ENCODE data around the gene SMR3B. TPM values are rescaled to one million over a fixed set of nuclear protein-coding genes. Genes with fewer than 3 reads are reported as not detected.

The SMR3B gene
- not detected for total RNA-seq
- long read RNA-seq: 0 reads

DNA sequence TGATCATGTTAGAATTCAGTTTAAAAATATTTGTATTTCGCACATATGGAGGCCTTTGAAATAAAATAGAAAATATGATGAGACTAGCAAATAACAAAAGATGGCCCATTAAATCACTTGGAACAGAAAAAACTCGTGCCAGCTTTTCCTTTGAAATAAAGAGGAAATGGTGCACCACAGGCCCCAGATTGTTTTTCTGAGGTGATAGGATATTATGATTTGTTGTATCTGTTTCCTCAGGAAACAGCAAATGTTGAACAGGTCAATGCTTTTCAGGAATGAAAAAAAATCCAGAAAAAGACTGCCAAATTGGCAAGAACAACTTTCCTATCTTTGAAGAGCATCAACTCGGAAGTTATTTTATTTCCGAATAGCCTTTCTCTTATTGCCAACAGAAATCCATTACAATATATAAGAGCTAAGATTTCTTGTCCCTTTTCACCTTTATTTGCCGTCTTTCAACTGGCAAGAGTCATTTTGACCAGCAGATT, at the start of gene SMR3B:
SMR3B (plus strand) TSS at position 441 of the 491 bp plus-strand sequence. CDS start 1,380 bp downstream, outside the sequence.
- ATAC-seq (ENCODE audit: poor library complexity) (no peak), DNase-seq (no peak)
- intact Hi-C loops (cut with DNase I): no loop called here

DNA sequence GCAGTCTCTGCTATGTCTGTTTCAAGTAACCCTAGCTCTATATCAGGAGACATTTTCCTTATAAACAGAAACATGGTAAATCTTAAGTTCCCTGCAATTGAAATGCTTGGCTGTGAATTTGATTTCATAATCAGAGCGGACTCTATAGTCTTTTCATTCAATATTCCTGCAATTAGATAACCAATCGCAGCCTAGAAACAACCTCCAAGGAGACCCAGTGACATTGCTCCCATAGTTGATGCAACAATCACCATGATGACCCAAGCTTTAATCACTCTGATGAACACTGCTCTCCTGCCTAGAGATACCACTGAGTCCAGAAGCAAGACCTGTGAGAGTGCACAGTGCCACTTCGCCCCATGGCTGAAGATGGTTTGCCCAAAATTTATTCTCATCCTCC, 48.2 kb upstream of the SMR3B start, which contains the start of gene CABS1:
CABS1 (plus strand) TSS at position 301 of the 400 bp plus-strand sequence; CDS start at position 360, 59 bp downstream.
- no peak for DNase-seq
- ATAC-seq (ENCODE audit: poor library complexity): no peak
- intact Hi-C loops (cut with DNase I): no loop called here

DNA sequence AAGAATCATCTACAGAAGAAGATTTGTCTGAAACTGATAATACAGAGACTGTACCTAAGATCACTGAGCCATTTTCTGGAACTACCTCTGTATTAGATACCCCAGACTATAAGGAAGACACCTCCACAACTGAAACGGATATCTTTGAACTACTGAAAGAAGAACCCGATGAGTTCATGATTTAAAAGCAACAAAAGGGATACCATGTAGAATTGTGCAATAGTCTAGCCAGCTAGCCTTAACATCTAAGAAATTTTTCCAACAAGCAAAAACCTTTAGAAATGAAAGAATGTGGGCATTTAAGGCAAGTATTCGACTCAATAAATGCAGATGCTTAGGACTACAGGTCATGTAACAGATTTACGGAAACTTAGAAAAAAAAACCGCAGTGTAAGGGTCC, 46.9 kb upstream of the SMR3B start:
- intact Hi-C loops (cut with DNase I): no loop called here
- DNase-seq (no peak), ATAC-seq (ENCODE audit: poor library complexity) (no peak)

DNA sequence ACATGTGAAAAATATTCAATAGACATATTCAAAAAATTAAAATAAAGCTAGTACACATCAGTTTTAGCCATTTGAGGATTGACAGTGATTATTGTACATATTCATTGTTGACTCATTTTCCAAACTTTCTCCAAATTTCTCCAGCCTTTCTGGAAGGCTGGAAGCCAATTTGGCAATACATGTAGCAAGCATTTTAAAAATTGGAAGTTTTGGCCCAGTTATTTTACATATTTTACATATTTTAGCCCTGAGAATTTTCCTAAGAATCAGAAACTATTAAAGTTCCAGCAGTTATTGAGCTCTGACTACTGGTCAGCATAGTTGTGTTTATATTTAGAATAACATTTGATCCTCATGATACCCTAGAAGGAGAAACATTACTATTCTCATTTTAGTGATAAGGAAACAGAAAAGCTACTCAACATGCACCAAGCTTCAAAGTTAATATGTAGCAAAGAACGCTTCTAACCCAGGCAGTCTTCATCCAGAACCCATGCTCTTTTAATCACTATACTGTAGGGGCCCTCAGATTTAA, 45.0 kb upstream of the SMR3B start:
- no peak for DNase-seq
- intact Hi-C loops (cut with DNase I): no loop called here
- no peak for ATAC-seq (ENCODE audit: poor library complexity)

DNA sequence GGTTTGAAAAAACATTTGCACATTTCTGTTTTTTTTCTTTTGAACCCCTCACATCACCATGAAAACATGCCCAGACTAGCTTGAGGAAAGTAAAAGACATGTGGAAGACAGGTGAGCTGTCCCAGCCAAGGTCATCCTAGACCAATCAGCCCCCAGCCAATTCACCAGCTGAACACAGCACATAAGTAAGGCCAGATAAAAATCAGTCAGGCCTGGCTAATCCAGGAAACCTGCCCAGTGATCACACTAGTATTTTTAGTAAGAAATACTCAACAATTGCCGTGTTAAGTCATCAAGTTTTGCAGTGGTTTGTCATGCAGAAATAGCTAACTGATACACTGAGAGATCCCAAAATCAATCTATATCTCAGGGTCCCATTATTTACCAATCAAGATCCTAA, 26.7 kb upstream of the SMR3B start:
- no peak for ATAC-seq (ENCODE audit: poor library complexity)
- intact Hi-C loops (cut with DNase I): no loop called here
- no peak for DNase-seq

DNA sequence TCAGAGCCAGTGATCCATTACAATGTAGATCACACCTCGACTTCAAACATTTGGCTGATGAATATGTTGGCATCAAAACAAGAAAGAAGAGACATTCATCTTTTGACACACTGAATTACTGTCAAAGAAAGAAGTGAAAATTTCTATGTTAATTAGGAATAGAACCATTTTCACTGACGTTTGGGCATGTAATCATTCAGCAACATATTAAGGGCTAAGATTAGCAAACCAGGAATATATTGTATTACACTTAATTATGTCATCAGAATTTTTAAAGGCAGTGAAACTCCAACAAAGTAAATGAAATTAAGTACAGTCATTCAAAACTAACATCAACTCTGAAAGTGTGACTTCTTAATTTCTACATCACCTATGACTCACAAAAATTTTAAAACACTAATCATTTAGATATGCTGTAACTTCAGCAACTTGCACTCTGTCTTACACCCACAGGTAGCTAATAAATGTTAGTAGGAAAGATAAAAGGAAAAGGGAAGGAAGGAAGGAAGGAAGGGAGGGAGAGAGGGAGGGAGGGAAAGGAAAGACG, 23.7 kb upstream of the SMR3B start:
- intact Hi-C loops (cut with DNase I): no loop called here
- ATAC-seq (ENCODE audit: poor library complexity) (no peak), DNase-seq (no peak)

DNA sequence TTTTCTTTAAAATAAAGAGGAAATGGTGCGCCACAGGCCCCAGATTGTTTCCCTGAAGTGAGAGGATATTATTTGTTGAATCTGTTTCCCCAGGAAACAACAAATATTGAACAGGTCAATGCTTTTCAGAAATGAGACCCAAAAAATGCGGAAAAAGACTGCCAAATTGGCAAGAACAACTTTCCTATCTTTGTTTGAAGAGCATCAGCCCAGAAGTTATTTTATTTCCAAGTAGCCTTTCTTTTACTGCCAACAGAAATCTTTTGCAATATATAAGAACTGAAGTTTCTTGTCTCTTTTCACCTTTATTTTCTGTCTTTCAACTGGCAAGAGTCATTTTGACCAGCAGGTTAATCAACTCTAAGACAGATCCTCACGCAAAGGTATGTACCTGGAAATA, 22.5 kb upstream of the SMR3B start, which contains the start of gene SMR3A:
SMR3A (plus strand) TSS at position 301 of the 400 bp plus-strand sequence. CDS start 1,356 bp downstream, outside the sequence.
- intact Hi-C loops (cut with DNase I): no loop called here
- ATAC-seq (ENCODE audit: poor library complexity): no peak
- no peak for DNase-seq

DNA sequence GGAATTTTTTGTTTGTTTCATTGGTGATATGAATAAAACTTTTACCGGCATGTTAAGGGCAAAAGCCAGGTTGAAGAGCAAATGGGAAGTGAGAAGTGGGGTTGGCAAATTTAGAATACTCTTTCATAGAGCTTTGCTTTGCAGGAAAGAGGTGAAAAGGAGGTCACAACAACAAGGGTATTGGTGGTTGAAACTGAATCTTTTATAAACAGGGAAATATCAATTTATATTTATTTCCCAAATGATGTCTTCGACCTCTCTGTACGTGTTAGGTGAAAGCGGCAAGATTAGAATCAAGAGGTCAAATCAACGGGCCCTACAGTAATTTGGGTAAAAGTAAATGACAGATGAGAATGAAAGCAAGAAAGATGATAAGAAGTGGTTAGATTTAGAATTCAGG, 18.9 kb upstream of the SMR3B start:
- ATAC-seq (ENCODE audit: poor library complexity) (no peak), DNase-seq (no peak)

DNA sequence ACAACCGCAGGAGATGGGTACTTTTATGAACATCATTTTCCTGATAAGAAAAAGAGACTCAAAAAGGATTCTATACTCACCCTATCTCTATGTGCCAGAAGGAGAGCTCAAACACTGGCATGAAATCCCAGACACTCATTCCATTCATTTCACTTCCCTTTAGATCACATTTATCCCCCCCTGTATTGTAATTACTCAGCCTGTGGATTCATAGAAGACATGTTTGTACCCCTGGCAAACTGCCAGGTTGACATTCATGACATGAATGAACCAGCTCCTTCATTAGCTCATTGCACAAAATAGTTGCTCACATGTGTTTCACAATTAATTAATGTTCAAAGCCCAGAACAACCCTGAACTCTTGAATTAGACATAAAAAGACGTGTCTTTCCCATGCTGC, 17.5 kb upstream of the SMR3B start:
- no peak for ATAC-seq (ENCODE audit: poor library complexity)
- intact Hi-C loops (cut with DNase I): no loop called here
- DNase-seq: no peak

More for the DNA sequence above, 18.9 kb upstream of the SMR3B start:
- intact Hi-C loops (cut with DNase I): no loop called here

DNA sequence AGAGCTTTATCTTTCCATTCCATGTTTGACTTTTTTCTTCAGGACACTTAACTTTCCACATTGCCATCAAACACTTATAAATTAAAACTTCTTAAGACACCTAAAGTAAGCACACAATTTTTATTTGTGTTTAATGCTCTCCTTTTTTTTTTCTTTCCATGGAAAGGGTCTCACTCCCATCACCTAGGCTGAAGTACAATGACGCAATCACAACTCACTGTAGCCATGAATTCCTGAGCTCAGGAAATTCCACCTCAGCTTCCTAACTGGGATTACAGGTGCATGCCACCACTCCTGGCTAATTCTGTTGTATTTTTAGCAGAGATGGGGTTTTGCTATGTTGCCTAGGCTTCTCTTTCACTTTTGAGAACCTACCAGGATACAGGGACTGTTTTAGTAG, 15.1 kb upstream of the SMR3B start:
- no peak for ATAC-seq (ENCODE audit: poor library complexity)
- DNase-seq: no peak
- intact Hi-C loops (cut with DNase I): no loop called here

DNA sequence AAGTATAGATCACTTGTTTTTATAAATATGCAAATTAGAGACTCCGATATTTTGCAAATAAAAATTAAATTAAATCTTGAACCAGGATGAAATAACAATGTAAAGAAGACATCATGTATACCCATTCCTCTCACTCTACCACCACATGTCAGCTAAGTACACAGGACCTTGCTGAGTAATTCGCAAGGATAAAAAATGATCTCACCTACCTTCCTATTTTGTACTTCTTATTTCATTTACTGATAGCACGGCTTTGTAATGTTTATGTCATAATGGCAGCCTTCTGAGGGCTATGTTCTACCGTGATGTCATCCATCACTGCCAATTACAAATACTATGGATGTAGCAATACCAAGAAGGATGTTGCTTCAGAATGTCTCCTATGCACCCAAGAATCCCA, 10.9 kb upstream of the SMR3B start:
- DNase-seq (no peak), ATAC-seq (ENCODE audit: poor library complexity) (no peak)
- intact Hi-C loops (cut with DNase I): no loop called here

DNA sequence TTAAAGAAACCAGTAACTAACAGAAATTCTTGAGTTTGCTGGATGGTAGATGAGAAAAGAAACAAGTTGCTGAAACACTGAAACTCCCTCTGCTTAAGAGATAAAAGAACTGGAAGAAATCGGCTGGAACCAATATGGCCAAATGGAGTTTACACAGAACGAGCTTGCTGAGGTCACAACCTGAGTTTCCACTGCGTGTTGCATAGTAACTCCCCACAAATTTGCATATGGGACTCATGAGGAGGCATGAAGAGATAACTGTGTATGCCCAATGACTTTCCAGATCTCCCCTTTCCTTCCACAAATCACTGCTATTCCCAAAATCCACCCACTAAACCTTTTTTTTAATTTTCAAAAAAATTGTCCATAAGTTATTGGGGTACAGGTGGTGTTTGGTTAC, 10.2 kb upstream of the SMR3B start:
- intact Hi-C loops (cut with DNase I): no loop called here
- DNase-seq (no peak), ATAC-seq (ENCODE audit: poor library complexity) (no peak)

DNA sequence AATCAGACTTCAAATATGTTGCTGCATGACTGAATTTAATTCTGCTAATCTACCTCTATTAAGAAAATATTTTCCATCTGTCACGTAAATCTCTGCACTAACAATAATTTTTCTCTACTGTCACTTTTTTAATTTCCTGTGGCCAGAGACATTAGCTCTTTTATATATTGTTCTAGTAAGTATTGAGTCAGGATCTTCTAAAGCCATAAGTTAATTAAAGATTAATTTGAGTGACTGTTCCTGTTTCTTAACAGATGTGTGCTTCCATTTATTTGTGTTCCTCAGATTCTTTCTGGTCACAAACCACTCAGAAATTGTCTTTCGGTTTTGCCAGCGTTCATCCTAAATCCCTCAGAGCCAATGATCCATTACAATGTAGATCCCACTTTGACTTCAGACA, 2.4 kb upstream of the SMR3B start:
- intact Hi-C loops (cut with DNase I): no loop called here
- no peak for ATAC-seq (ENCODE audit: poor library complexity)
- no peak for DNase-seq

DNA sequence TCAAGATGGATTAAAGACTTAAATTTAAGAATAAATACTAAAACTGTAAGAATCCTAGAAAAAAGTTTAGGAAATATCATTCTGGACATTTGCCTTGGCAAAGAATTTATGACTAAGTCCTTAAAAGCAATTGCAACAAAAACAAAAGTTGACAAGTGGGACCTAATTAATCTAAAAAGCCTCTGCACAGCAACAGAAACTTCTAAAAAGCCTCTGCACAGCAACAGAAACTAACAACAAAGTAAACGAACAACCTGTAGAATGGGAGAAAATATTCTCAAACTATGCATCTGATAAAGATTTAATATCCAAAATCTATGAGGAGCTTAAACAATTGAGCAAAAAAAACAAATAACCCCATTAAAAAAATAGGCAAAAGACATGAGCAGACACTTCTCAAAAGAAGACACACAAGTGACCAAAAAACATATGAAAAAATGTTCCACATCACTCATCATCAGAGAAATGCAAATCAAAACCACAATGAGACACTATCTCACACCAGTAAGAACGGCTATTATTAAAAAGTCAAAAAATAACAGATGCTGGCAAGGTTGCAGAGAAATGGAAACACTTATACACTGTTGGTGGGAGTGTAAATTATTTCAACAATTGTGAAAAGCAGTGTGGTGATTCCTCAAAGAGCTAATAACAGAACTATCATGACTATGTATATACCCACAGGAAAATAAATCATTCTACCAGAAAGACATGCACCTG, 9.3 kb downstream of the SMR3B start:
- ATAC-seq (ENCODE audit: poor library complexity) (no peak), DNase-seq (no peak)
- intact Hi-C loops (cut with DNase I): no loop called here

DNA sequence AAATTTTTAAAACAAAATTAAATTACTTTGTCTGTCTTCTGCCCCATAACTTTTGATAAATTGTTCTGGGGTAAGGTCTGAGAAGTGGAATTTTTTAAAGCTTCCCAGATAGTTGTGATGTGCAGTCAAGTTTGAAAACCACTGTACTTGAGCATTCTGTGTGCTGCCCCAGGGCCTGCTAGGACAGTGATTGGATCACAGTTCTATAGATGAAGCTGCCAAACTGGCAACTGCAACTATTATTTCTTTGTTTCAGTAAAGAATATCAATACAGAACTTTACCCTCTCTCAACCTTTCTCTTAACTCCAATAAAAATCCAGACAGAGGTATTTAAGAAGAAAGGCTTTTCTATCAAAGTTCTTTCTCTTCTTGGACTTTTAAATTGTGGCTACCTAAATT, 14.6 kb downstream of the SMR3B start, which contains the start of gene OPRPN:
OPRPN (plus strand) TSS at position 361 of the 400 bp plus-strand sequence. CDS start 1,346 bp downstream, outside the sequence.
- no peak for ATAC-seq (ENCODE audit: poor library complexity)
- DNase-seq: no peak
- intact Hi-C loops (cut with DNase I): no loop called here

DNA sequence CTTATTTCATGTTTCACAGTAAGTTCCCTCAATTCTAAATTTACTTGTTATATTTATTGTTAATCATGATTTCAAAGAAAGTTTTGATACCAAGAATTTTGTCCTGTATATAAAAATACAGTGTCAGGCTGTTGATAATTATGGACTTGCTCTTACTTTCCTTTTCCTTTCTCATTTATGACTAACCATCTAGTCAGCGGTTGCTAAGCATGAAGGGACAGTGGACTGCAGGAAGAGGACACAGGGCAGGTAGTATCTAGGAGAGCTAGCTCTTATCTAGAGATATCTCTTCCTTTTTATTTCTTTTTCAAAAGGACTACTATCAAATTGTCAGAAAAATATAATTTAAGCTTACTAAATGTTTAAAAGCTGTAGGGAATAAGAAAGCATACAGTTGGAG, 16.4 kb downstream of the SMR3B start:
- ATAC-seq (ENCODE audit: poor library complexity): no peak
- intact Hi-C loops (cut with DNase I): no loop called here

DNA sequence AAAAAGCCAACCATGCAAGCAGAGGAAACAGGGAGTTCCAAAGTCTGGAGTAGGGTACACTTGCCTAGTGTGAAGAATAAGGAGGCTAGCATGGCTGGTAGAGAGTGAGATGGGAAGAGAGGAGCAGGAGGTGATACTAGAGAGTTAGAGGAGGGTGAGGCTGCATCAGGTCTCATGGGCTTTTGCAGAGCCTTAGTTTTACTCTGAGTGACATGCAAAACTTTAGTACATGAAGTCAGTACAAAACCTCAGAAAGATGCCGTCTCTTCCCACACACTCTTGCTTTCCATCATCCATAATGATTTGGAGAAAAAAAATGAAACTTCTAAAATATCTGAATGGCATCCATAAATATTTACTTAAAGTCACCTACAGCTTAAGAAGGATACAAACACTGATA, 19.8 kb downstream of the SMR3B start:
- no peak for ATAC-seq (ENCODE audit: poor library complexity)
- intact Hi-C loops (cut with DNase I): no loop called here
- DNase-seq: no peak

More for the DNA sequence above, 16.4 kb downstream of the SMR3B start:
- no peak for DNase-seq

DNA sequence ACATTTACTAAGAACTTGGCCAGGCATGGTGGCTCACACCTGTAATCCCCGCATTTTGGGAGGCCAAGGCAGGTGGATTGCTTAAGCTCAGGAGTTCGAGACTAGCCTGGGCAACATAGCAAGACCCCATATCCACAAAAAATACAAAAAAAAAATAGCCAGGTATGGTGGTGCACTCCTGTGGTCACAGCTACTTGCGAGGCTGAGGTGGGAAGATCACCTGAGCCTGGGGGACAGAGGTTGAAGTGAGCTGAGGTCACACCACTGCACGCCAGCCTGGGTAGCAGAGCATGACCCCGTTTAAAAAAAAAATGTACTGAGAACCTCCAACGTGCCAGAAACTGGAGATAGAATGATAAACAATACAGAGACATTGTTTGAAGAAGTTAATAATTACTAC, 22.8 kb downstream of the SMR3B start:
- ATAC-seq (ENCODE audit: poor library complexity): no peak
- no peak for DNase-seq
- intact Hi-C loops (cut with DNase I): no loop called here

DNA sequence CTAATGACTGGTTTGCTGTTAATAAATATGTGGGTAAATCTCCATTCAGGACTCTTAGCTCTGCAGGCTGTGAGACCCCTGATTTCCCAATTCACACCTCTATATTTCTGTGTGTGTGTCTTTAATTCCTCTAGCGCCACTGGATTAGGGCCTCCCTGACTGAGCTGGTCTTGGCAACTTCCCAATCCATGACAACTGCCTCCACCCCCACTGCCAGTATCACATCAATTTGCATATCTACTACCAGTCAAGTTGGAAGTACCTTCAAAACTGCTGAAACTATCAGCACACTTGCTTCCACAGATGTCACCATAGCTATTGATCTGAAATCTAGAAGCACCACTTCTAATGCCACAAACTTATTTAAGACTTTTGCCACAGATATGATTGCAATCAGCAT, 42.4 kb downstream of the SMR3B start:
- DNase-seq (no peak), ATAC-seq (ENCODE audit: poor library complexity) (no peak)
- intact Hi-C loops (cut with DNase I): no loop called here

DNA sequence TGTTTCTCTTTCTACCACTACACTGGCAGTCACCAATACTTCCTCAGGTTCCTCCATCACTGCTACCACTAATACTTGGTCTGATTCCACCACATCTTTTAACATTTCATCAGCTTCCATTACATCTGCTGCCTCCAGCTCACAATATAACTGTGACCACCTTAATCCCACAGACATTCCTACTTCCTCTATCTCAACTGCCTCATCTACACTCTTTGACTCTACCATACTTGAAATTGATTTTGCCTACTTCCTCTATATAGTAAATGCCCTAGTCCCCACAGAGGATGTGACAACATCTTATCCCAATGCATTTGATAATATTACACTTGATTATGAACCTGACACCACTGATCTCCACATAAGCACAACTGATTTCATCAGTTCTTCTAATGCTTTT, 43.9 kb downstream of the SMR3B start:
- ATAC-seq (ENCODE audit: poor library complexity) (no peak), DNase-seq (no peak)
- intact Hi-C loops (cut with DNase I): no loop called here
